IPS-15b (cell line): ENCODE results near the gene CORO1C.

ENCODE experiments used
- H3K27me3 ChIP-seq: one replicate; pipeline ENCODE4 v1.6.1; 2013; ENCODE audit warnings: low read length; ENCODE audit not compliant: control insufficient read depth, insufficient read depth
- H3K36me3 ChIP-seq: one replicate; pipeline ENCODE4 v1.6.1; 2013; ENCODE audit warnings: low read length; ENCODE audit not compliant: control insufficient read depth, insufficient read depth
- H3K4me1 ChIP-seq: one replicate; pipeline ENCODE4 v1.6.1; 2013; ENCODE audit warnings: mild to moderate bottlenecking, low read length; ENCODE audit not compliant: control insufficient read depth, insufficient read depth
- H3K4me3 ChIP-seq: one replicate; pipeline ENCODE4 v1.5.1; 2013; ENCODE audit warnings: low read depth, low read length
- H3K9ac ChIP-seq: one replicate; pipeline ENCODE4 v1.6.1; 2013; ENCODE audit warnings: low read depth, mild to moderate bottlenecking, low read length
- H3K9me3 ChIP-seq: one replicate; pipeline ENCODE4 v1.6.1; 2013; ENCODE audit warnings: mild to moderate bottlenecking, low read length; ENCODE audit not compliant: control insufficient read depth, insufficient read depth

Gene CORO1C

DNA sequence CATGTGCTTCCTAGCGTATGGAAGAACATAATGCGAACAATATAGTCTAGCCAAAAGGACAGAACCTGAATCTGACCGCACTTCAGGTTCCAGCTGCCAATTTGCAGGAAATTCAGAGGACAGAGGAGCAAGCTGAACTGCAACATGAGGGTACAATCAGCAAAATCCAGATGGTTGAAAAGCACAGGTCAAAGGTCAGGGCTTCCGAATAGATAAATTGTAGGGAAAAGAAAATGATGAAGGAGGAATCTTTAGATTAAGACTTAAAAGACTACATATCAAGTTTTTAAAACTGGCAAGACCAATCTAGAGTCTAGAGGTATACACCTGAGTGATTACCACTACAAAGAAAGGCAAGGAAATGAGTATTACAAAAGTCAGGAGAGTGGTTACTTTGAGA, 55.5 kb downstream of the CORO1C start:
- Histone ChIP-seq H3K9ac (no peak overlapping the region), H3K4me1 (no peaks in the 10 kb centered on the region), H3K27me3 (no peaks in the 10 kb centered on the region), H3K9me3 (no peaks in the 10 kb centered on the region), H3K4me3 (no peak overlapping the region), H3K36me3 (no peaks in the 10 kb centered on the region)

DNA sequence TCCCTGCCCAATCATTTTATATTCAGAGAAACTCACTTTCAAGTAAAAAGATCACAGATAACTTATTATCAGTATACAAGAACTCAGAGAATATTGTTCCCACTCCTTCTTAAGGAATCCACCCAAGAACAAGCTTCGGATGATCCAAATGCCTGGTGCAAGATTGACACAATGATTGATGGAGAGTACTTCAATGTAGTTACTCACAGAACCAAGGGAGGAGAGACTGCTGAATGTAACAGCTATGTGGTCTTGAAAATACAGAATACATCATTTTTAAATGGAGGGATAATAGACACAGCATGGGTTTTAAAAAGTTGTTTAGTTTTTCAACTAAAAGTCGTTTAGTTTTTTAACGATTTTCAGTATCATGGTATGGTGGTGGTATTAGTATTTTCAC, 59.3 kb downstream of the CORO1C start:
- Histone ChIP-seq H3K4me3 (no peak overlapping the region), H3K9me3 (no peaks in the 10 kb centered on the region), H3K9ac (no peak overlapping the region), H3K27me3 (no peaks in the 10 kb centered on the region), H3K4me1 (no peaks in the 10 kb centered on the region), H3K36me3 (no peaks in the 10 kb centered on the region)

DNA sequence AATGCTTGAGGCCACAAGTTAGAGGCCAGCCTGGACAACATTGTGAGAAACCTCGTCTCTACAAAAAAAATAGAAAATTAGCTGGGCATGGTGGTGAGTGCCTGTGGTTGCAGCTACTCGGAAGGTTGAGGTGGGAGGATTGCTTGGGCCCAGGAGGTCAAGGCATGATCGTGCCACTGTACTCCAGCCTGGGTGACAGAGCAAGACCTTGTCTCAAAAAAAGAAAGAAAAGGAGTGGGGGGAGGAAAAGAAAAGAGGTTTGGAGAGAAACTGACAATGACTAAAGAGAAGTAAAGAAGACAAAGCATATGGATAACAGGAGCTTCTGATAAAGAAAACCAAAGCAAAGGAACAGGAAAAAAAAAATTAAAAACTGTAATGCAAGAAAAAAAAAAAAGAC, 60.2 kb downstream of the CORO1C start:
- H3K9me3 ChIP-seq: no peaks in the 10 kb centered on the region
- H3K4me1 ChIP-seq: no peaks in the 10 kb centered on the region
- no peaks in the 10 kb centered on the region for H3K36me3 ChIP-seq
- H3K4me3 ChIP-seq: no peak overlapping the region
- no peaks in the 10 kb centered on the region for H3K27me3 ChIP-seq
- no peak overlapping the region for H3K9ac ChIP-seq

DNA sequence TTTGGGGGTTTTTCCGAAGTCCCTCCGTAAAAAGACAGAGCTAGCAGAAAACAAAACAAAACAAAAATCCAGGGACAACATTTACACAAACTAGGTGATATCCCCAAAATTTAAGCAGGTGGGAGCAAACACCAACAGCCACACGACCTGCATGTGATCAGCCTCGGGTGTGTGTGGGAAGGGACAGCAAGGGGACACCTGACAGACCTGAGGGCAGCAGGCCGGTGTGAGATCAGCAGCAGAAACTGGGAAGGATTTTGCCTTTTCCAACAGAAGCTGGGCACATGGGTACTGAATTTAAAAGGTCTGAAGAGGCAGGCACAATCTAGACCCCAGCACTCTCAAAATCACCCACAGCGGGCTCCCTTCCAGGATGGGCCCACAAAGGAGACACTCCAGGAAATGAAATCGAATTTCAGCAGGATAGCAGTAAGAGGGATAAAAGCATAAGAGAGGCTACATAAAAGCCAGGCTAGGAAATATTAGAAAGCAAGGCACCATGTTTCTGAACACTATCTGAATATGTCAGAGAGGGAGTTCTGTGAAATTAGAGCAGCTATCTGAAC, 61.2 kb downstream of the CORO1C start:
- H3K9ac ChIP-seq: no peak overlapping the region
- no peaks in the 10 kb centered on the region for H3K36me3 ChIP-seq
- no peaks in the 10 kb centered on the region for H3K9me3 ChIP-seq
- no peak overlapping the region for H3K4me3 ChIP-seq
- no peaks in the 10 kb centered on the region for H3K27me3 ChIP-seq
- H3K4me1 ChIP-seq: no peaks in the 10 kb centered on the region

DNA sequence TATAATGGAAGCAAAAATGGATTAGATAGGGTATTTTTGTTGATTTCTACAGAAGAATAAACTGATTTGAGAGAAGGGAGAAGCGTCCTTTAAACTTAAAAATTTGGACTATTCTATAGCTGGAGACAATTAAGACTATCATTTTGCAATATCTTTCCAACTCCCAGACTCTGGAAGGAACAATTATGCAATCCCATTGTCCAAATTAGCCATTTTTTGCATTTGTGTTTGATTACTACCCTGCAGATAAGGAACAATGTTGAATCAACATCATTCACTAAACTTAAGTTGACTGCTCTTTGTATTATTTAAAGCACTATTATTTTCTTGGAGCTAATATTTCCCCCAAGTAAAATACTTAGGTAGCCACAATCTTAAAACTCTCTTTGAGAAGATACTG, 62.8 kb downstream of the CORO1C start:
- no peaks in the 10 kb centered on the region for H3K9me3 ChIP-seq
- no peaks in the 10 kb centered on the region for H3K36me3 ChIP-seq
- peaks cover 7% of the 10 kb centered on the region for H3K4me1 ChIP-seq
- H3K4me3 ChIP-seq: no peak overlapping the region
- no peaks in the 10 kb centered on the region for H3K27me3 ChIP-seq
- H3K9ac ChIP-seq: no peak overlapping the region

DNA sequence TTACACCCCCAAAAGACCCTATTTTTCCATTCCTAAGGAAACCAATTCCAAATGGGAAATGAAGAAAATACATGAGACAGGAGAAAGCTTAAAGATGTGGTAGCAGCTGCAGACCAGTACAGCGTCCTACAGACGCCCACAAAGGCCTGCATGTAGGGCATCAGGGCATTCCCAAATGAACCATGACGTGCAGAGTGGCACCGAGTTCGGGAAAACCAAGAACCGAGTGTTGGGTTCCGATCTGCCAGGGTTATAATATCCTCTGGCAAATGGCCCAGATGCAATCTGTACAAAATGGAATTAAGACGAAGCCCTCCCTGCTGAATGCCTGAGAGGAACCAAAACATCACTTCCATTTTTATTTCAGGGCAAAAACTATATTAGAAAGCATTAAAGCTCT, 63.3 kb downstream of the CORO1C start:
- Histone ChIP-seq H3K27me3 (no peaks in the 10 kb centered on the region), H3K4me3 (no peak overlapping the region), H3K4me1 (peaks cover 7% of the 10 kb centered on the region), H3K36me3 (no peaks in the 10 kb centered on the region), H3K9me3 (no peaks in the 10 kb centered on the region), H3K9ac (no peak overlapping the region)

DNA sequence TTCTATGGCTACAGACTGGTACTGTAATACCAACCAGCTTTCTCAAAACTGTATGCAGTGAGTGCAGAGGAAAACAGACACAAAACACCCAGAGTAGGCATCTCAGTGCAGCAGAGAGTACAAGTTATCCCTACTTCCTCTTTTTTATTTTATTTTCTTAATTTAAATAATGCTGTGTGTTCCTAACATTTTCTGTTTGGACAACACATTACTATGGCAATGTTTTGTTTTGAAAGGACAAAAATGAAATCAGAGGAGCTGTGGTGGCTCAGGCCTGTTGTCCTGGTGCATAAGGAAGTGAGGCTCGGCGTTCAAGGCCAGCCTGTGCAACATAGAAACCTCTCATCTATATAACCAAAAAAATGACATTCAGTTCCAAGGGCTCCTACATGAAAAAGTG, 64.0 kb downstream of the CORO1C start:
- H3K4me1 ChIP-seq: peaks cover 7% of the 10 kb centered on the region

DNA sequence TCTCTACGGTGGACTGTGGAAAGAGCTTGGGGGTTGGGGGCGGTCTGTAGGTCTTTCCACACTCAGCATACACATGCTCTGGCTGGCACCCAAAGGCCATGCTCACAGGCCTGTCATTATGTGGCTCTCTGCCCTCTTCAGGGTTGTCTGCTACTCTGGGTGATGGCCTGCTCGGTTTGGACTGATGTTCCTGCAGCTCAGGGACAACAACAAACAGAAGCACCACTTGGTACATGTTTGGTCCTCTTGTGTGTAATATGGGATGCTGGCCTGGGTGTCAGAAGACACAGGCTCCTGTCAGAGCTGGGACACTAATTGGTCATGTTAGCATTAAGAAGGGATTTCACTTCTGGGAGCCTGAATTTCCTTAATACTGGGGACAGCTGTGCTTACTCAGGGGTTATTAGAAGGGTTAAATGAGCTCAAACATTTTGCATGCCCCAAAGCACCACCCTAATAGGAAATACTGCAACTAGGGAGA, 64.9 kb downstream of the CORO1C start:
- H3K9ac ChIP-seq: no peak overlapping the region
- peaks cover 7% of the 10 kb centered on the region for H3K4me1 ChIP-seq
- no peaks in the 10 kb centered on the region for H3K9me3 ChIP-seq
- H3K27me3 ChIP-seq: no peaks in the 10 kb centered on the region
- H3K4me3 ChIP-seq: no peak overlapping the region
- no peaks in the 10 kb centered on the region for H3K36me3 ChIP-seq

More for the DNA sequence above, 64.0 kb downstream of the CORO1C start:
- Histone ChIP-seq H3K9me3 (no peaks in the 10 kb centered on the region), H3K9ac (no peak overlapping the region), H3K36me3 (no peaks in the 10 kb centered on the region), H3K4me3 (no peak overlapping the region), H3K27me3 (no peaks in the 10 kb centered on the region)

DNA sequence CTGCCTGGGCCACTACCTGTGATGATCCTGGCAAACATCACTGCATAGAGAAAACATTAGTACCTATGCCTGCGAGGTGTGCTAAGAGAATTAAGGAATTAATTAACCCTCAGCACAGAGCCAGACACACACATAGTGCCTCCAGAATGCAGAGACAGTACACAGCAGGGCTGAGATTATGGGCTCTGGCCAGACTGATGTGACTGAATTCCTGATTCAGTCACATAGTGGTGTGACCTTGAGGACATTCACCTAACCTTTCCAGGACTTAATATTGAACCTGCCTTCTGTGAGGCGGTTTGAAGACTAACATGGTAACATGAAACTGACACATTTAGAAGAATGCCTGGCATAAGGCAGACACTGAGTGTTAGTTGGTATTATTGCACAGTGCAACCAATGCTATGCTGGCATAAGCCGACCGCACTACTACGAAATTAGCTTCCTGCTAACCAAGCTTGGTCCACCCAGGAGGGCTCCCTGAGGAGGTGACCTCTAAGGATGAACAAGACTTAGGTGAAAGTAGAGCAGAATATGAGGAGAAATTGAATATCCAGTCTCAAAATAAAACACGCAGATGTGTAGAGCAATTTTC, 65.6 kb downstream of the CORO1C start:
- Histone ChIP-seq H3K4me1 (peaks cover 7% of the 10 kb centered on the region), H3K9me3 (no peaks in the 10 kb centered on the region), H3K36me3 (no peaks in the 10 kb centered on the region), H3K27me3 (no peaks in the 10 kb centered on the region), H3K4me3 (no peak overlapping the region), H3K9ac (no peak overlapping the region)

DNA sequence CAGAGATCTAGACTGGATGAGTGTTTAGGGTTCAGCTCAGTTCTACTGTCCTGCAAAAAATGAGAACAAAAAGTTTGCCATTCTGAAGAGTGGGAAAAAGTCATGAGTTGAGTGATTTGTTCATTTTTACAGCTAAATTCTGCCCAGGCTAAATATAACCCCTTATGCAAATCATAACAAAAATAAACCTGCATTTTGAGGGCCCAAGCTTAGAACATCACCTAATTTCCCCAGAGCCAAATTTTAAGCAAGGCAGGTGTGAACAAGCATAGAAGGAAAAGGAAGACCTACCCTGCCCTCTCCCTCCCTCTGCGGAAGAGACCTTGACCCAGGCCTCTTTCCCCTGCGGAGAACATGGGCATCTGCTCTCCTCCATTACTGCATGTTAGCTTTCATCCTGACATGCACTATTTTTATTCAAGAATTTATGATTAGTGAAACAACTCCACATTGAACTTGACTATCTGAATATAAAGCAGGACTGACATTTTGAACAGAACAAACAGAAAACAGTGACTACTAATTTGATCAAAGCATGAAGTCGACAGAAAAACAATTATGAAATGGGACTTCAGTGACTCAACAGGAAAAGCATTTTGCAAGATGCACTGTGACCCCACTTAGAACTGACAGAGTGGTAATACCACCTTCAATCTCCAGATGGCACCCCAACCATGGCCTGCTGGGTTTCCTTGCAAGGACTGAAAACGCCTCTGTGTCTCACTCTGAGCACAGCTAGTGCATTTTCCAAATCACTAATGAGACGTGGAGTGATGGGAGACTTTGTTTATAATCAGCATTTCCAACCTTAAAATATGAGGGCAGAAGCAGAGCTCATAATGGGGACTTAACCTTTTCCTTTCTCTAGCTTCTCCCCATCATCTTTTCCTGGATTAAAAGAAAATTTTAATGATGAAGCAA, 66.7 kb downstream of the CORO1C start:
- Histone ChIP-seq H3K36me3 (peaks cover under 1% of the 10 kb centered on the region), H3K9ac (no peak overlapping the region), H3K4me3 (no peak overlapping the region), H3K4me1 (peaks cover 7% of the 10 kb centered on the region), H3K27me3 (no peaks in the 10 kb centered on the region), H3K9me3 (no peaks in the 10 kb centered on the region)

DNA sequence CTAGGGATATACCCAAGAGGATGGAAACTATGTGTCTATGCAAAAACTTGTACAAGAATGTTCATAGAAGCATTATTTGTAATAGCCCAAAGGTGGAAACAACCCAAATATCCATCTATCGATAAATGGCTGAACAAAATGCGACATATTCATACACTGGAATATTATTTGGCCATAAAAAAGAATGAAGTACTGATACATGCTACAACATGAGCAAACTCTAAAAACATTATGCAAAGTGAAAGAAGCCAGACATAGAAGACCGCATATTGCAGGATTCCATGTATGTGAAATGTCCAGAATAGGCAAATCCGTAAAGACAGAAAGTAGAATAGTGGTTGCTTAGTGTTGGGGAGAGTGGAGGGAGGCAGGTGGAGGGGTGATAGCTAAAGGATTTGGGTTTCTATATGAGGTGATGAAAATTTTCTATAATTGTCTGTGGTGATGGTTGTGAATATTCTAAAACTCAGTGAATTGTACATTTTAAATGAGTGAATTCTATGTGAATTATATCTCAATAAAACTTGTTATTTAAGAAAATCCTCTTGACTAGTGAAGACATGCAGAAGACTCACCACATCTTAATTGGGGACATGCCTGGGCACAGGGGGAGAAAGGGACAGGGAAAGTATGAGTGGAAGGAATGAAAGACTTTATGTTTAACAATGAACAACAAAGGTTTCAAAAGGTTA, 67.8 kb downstream of the CORO1C start:
- Histone ChIP-seq H3K36me3 (peaks cover 6% of the 10 kb centered on the region), H3K9ac (no peak overlapping the region), H3K4me1 (peaks cover 7% of the 10 kb centered on the region)

More for the DNA sequence above, 67.8 kb downstream of the CORO1C start:
- Histone ChIP-seq H3K9me3 (no peaks in the 10 kb centered on the region), H3K4me3 (no peak overlapping the region), H3K27me3 (no peaks in the 10 kb centered on the region)
